Activated T-cell treated with anti-CD3 and anti-CD28 coated beads, Interleukin-2, amount 50 U/mL, for 24 hours (primary cell): Measurements from ENCODE around the gene HIBCH.
"Not testable (repeated sequence)": the region's sequence is repeated elsewhere in the genome, so short reads cannot be mapped to it uniquely, and the experiment has no call there.

Experiments
- DNase-seq: peaks from one replicate; pipeline ENCODE4 v3.0.0-alpha.2; 2020
- H3K27ac Mint-ChIP-seq: 2 replicates; pipeline ENCODE4 v1.8.0; 2020; ENCODE audit warnings: mild to moderate bottlenecking, mixed read lengths
- H3K27me3 Mint-ChIP-seq: 2 replicates; pipeline ENCODE4 v1.8.0; 2020; ENCODE audit warnings: mixed read lengths
- H3K36me3 Mint-ChIP-seq: 2 replicates; pipeline ENCODE4 v1.8.0; 2020; ENCODE audit warnings: low read depth, mixed read lengths
- H3K4me1 Mint-ChIP-seq: 2 replicates; pipeline ENCODE4 v1.8.0; 2020; ENCODE audit warnings: low read depth, mixed read lengths
- H3K4me3 Mint-ChIP-seq: 2 replicates; pipeline ENCODE4 v1.8.0; 2020; ENCODE audit warnings: mild to moderate bottlenecking, moderate library complexity, mixed read lengths
- H3K9me3 Mint-ChIP-seq: 2 replicates; pipeline ENCODE4 v1.8.0; 2020; ENCODE audit warnings: mixed read lengths

The HIBCH gene

GRCh38 chr2:190261851-190262250 is 57.8 kb downstream of the HIBCH start:
- Mint-ChIP-seq H3K27me3 (no peaks in the 10 kb centered on the region), H3K36me3 (peaks cover 41% of the 10 kb centered on the region), H3K9me3 (peaks cover 8% of the 10 kb centered on the region), H3K27ac (no peak overlapping the region), H3K4me1 (peaks cover 4% of the 10 kb centered on the region), H3K4me3 (no peak overlapping the region)
- no peak for DNase-seq

GRCh38 chr2:190256087-190256486 is 63.5 kb downstream of the HIBCH start:
- Mint-ChIP-seq H3K27me3 (no peaks in the 10 kb centered on the region), H3K9me3 (peaks cover 9% of the 10 kb centered on the region), H3K4me3 (no peak overlapping the region), H3K27ac (no peak overlapping the region), H3K4me1 (peaks cover 7% of the 10 kb centered on the region), H3K36me3 (peaks cover 49% of the 10 kb centered on the region)
- DNase-seq, result no peak

GRCh38 chr2:190255676-190256075 is 64.0 kb downstream of the HIBCH start:
- Mint-ChIP-seq H3K4me1 (peaks cover 7% of the 10 kb centered on the region), H3K9me3 (peaks cover 9% of the 10 kb centered on the region), H3K4me3 (no peak overlapping the region), H3K36me3 (peaks cover 51% of the 10 kb centered on the region), H3K27me3 (no peaks in the 10 kb centered on the region), H3K27ac (no peak overlapping the region)
- no peak for DNase-seq

GRCh38 chr2:190254063-190254850 is 65.4 kb downstream of the HIBCH start:
- H3K27me3 Mint-ChIP-seq, result no peaks in the 10 kb centered on the region
- DNase-seq, result no peak
- H3K4me1 Mint-ChIP-seq, result peaks cover 7% of the 10 kb centered on the region
- H3K27ac Mint-ChIP-seq, result no peak overlapping the region
- peaks cover 59% of the 10 kb centered on the region for H3K36me3 Mint-ChIP-seq
- H3K9me3 Mint-ChIP-seq, result peaks cover 9% of the 10 kb centered on the region
- H3K4me3 Mint-ChIP-seq, result no peak overlapping the region

- Mint-ChIP-seq H3K36me3 (peaks cover 58% of the 10 kb centered on the region), H3K4me3 (no peak overlapping the region), H3K4me1 (no peaks in the 10 kb centered on the region), H3K9me3 (no peaks in the 10 kb centered on the region), H3K27me3 (no peaks in the 10 kb centered on the region), H3K27ac (no peak overlapping the region)
- DNase-seq, result no peak
Measured at GRCh38 chr2:190250421-190250820, 69.2 kb downstream of the HIBCH start.

GRCh38 chr2:190235551-190236075 is 84.0 kb downstream of the HIBCH start:
- Mint-ChIP-seq H3K9me3 (peaks cover 9% of the 10 kb centered on the region), H3K4me3 (no peak overlapping the region), H3K36me3 (peaks cover 75% of the 10 kb centered on the region)

GRCh38 chr2:190235101-190235500 is 84.5 kb downstream of the HIBCH start:
- Mint-ChIP-seq H3K36me3 (peaks cover 71% of the 10 kb centered on the region), H3K4me3 (no peak overlapping the region), H3K27ac (no peak overlapping the region), H3K9me3 (peaks cover 7% of the 10 kb centered on the region), H3K27me3 (no peaks in the 10 kb centered on the region), H3K4me1 (no peaks in the 10 kb centered on the region)
- DNase-seq, result no peak

More at GRCh38 chr2:190235551-190236075, 84.0 kb downstream of the HIBCH start:
- no peak overlapping the region for H3K27ac Mint-ChIP-seq
- H3K4me1 Mint-ChIP-seq, result no peaks in the 10 kb centered on the region
- H3K27me3 Mint-ChIP-seq, result no peaks in the 10 kb centered on the region
- DNase-seq, result no peak

GRCh38 chr2:190223989-190224388 is 95.6 kb downstream of the HIBCH start:
- not testable (repeated sequence) for H3K27ac Mint-ChIP-seq, DNase-seq, H3K4me1 Mint-ChIP-seq, H3K4me3 Mint-ChIP-seq, H3K27me3 Mint-ChIP-seq
- Mint-ChIP-seq H3K9me3 (peaks cover 16% of the 10 kb centered on the region), H3K36me3 (peaks cover 94% of the 10 kb centered on the region)

GRCh38 chr2:190222745-190223144 is 96.9 kb downstream of the HIBCH start:
- Mint-ChIP-seq H3K36me3 (peaks cover 86% of the 10 kb centered on the region), H3K9me3 (peaks cover 15% of the 10 kb centered on the region)
- not testable (repeated sequence) for H3K4me3 Mint-ChIP-seq, H3K27ac Mint-ChIP-seq, H3K27me3 Mint-ChIP-seq, H3K4me1 Mint-ChIP-seq, DNase-seq

GRCh38 chr2:190221429-190221828 is 98.2 kb downstream of the HIBCH start:
- no peak for DNase-seq
- peaks cover 82% of the 10 kb centered on the region for H3K36me3 Mint-ChIP-seq
- H3K4me3 Mint-ChIP-seq, result no peak overlapping the region
- peaks cover 11% of the 10 kb centered on the region for H3K9me3 Mint-ChIP-seq
- peaks cover 3% of the 10 kb centered on the region for H3K4me1 Mint-ChIP-seq
- no peak overlapping the region for H3K27ac Mint-ChIP-seq
- no peaks in the 10 kb centered on the region for H3K27me3 Mint-ChIP-seq

GRCh38 chr2:190219186-190219585 is 100.4 kb downstream of the HIBCH start:
- H3K4me1 Mint-ChIP-seq, result peaks cover 15% of the 10 kb centered on the region
- H3K9me3 Mint-ChIP-seq, result peaks cover 6% of the 10 kb centered on the region
- no peak overlapping the region for H3K4me3 Mint-ChIP-seq
- H3K27ac Mint-ChIP-seq, result no peak overlapping the region
- H3K27me3 Mint-ChIP-seq, result no peaks in the 10 kb centered on the region
- DNase-seq, result no peak
- H3K36me3 Mint-ChIP-seq, result peaks cover 72% of the 10 kb centered on the region

GRCh38 chr2:190217616-190218015 is 102.0 kb downstream of the HIBCH start:
- Mint-ChIP-seq H3K4me3 (no peak overlapping the region), H3K9me3 (no peaks in the 10 kb centered on the region), H3K27ac (no peak overlapping the region), H3K36me3 (peaks cover 72% of the 10 kb centered on the region), H3K27me3 (no peaks in the 10 kb centered on the region), H3K4me1 (peaks cover 15% of the 10 kb centered on the region)
- no peak for DNase-seq

- peaks cover 66% of the 10 kb centered on the region for H3K36me3 Mint-ChIP-seq
- peaks cover 15% of the 10 kb centered on the region for H3K4me1 Mint-ChIP-seq
- H3K27me3 Mint-ChIP-seq, result no peaks in the 10 kb centered on the region
- no peak for DNase-seq
- no peak overlapping the region for H3K4me3 Mint-ChIP-seq
- no peak overlapping the region for H3K27ac Mint-ChIP-seq
- no peaks in the 10 kb centered on the region for H3K9me3 Mint-ChIP-seq
Measured at GRCh38 chr2:190216829-190217228, 102.8 kb downstream of the HIBCH start.

- no peak overlapping the region for H3K27ac Mint-ChIP-seq
- H3K9me3 Mint-ChIP-seq, result no peaks in the 10 kb centered on the region
- peaks cover 15% of the 10 kb centered on the region for H3K4me1 Mint-ChIP-seq
- no peaks in the 10 kb centered on the region for H3K27me3 Mint-ChIP-seq
- H3K4me3 Mint-ChIP-seq, result no peak overlapping the region
- no peak for DNase-seq
- H3K36me3 Mint-ChIP-seq, result peaks cover 58% of the 10 kb centered on the region
Measured at GRCh38 chr2:190215620-190216019, 104.0 kb downstream of the HIBCH start.

GRCh38 chr2:190214426-190215194 is 105.0 kb downstream of the HIBCH start:
- Mint-ChIP-seq H3K27me3 (no peaks in the 10 kb centered on the region), H3K36me3 (peaks cover 48% of the 10 kb centered on the region), H3K27ac (no peak overlapping the region), H3K4me3 (no peak overlapping the region), H3K4me1 (peaks cover 15% of the 10 kb centered on the region), H3K9me3 (no peaks in the 10 kb centered on the region)
- no peak for DNase-seq
